ENCODE results near the gene MED16.

GRCh38 chr19:876780-877314 is 16.1 kb downstream of the MED16 start:
- TF ChIP-seq POLR2AphosphoS5 (IDR thresholded peaks at IDR 0.05; ENCODE audit: borderline replicate concordance, low read depth, low read length) (no peak), EZH2 (IDR thresholded peaks at IDR 0.05) (no peak), FOXP2 (optimal IDR thresholded peaks at IDR 0.05; ENCODE audit: control extremely low read depth, extremely low read length, insufficient read depth) (no peak)
